Right renal pelvis (tissue), 4 donors: ENCODE data around the gene FAM180A. TPM values are rescaled to one million over a fixed set of nuclear protein-coding genes. Genes with fewer than 3 reads are reported as not detected.
"Not testable (repeated sequence)": the region's sequence is repeated elsewhere in the genome, so short reads cannot be mapped to it uniquely, and the experiment has no call there.

Experiments
- DNase-seq, 4 donors: peaks; one replicate each; pipeline ENCODE4 v3.0.0-alpha.2; 2013; ENCODE audit warnings: low read depth in 4 of 4, low spot score in 3 of 4, missing footprints in 1 of 4
- polyA plus RNA-seq, 4 donors: library from polyadenylated mRNA; unstranded; fragments of 120-200 nt; gene quantifications; one replicate each; pipeline ENCODE4 v1.2.1, GENCODE V29; 2013; ENCODE audit not compliant: insufficient read length in 4 of 4

Gene FAM180A
- polyA plus RNA-seq, 4 donors, result 0.06 TPM; not detected in 3

DNA sequence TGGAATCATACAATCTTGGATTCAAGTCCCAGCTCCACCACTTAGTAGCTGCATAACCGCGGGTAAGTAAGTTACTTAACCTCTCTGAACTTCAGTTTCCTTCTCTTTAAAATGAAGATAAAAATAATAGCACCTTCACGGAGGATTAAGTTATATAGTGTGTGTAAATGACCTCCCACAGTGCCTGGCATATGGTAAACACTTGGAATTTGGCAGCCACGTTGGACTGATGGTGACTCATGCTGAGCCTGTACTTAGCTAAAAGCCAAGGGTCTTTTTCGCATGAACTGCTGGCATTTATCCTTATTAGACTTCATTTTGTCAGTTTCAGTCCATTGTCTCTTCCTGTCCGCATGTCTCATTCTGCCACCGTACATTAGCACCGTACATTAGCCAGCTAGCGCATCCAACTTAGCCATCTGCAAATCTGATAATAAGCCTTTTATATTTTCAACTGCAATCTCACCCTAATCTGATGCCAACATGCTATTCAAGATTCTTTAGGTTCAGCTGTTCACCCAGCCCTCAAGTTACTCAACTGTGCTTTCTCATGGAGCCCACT lies 31.9 kb downstream of the FAM180A start:
- DNase-seq, result no peak

DNA sequence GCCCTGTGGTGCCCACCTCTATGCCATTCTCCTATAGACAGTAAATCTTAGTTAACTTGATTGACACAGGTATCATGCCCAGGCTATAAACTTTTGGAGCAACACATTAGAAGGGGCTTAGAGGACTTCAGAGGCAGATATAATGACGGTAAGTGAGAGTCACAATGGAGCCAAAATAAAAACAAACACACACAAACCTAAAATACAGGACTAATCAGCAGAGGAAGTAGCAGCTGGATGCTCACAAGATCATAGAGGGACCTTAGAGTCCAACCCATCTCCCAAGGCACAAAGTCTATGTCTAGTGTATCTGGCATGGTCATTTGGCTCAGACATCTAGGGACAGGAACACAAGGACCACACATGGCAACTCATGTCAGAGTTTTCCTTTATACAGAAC lies 32.9 kb downstream of the FAM180A start:
- DNase-seq, result no peak

DNA sequence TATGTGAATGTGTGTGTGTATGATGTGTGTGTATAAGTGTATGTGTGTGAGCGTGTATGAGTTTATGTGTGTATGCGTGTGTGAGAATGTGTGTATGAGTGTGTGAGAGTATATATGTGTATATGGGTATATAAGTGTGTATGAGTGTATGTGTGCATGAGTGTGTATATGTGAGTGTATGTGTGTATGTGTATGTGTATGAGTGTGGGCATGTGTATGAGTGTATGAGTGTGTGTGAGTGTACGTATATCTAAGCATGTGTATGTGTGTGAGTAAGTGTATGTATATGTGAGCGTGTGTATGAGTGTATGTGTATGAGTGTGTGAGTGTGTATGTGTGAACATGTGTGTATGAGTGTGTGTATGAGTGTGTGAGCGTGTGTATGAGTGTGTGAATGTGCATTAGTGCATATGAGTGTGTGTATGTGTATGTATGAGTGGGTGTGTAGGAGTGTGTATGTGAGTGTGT lies 33.5 kb downstream of the FAM180A start:
- DNase-seq, result no peak

DNA sequence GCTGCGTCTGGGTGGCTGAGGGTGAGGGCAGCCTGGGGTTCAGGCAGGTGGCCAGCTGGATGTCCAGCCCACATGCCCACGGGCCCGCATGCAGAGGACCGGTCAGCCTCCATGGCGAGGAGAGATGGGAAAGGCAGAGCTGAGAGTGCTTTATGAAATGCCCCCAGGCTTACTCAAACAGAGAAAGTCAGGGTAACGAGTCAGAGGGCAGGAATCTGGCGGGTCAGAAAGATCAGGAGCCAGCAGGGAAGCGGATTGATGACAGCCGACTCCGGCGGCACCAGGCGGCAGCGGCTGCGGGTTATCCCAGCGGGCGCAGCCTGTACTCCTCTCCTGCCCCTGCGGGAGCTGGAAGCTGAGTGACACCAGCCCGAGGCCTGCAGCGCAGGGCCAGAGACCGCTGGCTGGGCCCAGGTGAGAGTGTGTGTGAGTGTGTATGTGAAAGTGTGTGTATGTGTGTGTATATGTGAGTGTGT lies 34.0 kb downstream of the FAM180A start:
- no peak for DNase-seq

DNA sequence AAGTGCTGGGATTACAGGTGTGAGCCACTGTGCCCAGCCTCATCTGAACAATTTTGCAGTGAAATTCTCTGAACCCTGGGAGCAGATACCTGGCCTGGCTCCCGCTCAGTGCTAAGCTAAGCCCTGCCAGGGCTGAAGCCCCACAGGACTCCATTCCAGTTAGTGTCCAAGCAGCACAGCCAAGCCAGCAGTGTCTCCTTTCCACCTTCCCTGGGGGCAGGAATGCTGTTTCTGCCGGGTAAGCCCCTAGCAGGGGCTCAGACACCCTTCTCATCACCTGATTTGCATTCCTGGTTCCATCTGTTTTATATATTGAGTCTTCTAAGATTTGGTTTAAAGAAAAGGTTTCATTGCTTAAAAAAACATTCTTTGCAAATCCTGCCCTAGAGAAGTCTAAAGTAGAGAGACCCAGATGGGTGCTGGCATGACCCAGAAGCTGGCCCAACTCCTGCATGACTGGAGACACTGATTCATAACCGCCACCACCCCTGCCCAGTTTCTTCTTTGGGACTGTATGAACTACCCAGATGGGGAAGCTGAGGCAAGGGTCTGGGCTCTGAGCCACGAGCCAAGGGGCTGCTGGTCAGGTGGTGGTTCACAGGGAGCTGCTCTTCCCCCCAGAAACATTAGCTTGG lies 34.7 kb downstream of the FAM180A start:
- DNase-seq, result no peak

DNA sequence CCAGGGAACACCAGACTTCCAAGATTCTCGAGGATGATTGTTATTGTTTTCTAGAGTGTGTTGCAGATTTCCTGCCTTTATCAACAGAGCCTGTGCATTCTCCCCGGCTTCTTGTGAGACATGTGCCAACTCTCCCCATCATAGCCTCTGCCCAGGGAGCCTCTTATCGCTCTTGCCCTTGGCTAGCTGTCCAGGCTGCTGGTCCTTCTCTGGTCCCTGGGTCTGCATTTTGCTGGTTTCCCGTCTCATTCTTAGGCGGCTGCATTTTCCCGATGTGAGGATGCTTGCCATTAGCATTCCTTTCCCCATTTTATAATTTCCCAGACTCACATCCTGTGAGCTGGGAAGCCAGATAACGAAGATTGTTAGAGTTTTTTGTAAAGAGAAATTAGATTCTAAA lies 35.8 kb downstream of the FAM180A start:
- no peak for DNase-seq

DNA sequence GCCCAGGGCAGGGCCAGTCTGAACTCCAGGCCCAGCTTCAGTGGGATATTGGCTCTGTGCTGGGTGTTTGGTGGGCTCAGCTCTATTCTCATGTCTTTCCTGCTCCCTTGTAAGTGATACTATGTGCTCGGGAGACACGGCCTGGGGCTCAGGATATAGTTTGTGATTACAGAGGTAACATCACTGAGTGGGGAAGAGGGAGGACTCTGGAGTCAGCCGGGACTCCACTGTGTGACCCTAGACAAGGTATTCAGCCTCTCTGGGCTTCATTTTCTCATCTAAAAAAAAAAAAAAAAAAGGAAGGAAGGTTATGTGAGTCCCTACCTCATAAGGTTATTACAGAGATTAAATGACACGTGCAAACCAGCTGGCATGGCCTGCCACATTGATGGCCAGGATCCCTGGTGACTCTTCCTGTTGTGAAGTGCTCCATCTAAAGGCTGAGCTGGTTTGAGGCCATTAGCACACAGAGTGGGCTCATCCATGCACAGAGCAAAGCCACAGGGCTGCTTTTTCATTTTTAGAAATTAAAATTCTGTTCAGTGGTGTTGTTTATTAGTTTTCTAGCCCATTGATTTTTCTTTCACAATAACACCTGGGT lies 36.3 kb downstream of the FAM180A start:
- DNase-seq, result no peak

DNA sequence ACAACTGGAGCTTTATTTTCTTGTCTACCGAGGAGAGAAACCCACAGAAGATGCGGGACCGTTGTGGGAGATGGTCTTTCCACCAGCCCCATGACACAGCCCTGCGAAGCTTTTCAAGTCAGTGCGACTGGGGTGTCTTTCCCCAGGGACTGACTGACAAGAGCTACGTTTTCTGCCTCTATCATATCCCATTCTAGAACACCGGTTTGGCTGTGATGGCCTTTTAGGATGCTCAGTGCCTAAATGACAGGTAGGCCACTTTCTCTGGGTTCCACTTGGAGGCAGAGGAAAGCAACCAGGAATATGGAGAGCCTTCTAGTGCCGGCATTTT lies 37.5 kb downstream of the FAM180A start:
- DNase-seq, result no peak

DNA sequence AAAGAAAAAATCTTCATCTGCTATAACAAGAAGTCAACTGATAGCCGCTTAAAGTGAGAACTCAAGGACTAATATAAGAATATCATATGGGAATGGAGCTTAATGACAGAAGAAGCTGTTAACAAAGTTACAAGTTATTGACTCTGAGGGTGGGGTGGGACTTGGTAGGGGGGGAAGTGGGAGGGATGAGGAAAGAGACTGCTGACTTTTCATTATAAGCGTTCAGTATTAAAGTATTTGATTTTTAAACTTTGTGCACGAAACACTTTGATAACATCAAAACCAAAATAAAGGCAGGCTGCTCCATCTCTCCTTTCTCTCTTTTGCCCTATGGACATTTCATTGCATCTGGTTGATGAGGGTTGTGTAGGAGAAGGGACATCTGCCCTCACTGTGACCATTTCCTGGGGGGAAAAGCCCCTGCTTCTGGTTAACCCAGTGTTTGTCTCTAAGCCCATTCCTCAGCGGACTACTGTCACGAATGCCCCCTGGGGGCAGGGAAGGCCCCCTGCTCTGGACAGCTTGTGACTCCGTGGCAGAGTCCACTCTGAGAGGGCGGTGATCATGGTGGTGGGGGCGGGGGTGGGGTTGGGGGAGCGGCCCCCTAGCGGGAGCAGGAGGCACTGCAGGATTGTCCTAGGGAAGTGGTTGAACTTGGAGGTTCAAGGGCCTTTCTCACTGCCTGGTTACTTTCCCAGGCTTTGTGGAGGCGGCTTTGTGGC lies 38.0 kb downstream of the FAM180A start:
- no peak for DNase-seq

DNA sequence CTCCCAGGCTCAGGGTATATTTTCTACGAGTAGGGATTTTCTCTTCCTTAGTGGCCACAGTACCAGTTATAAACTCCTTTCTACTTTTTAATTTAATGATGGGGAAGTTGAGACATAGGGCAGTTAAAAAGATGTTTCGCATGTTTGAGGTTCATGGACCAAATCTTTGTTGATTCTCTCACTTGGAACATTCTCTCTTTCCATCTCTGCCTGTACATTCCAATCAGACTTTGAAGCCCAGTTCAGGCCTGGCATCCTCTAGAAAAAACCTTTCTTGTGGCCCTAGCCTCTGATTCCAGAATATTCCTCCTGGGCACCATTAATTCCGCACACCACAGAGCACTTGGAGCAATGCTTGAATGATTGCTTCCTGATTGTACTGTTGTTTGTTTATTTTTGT lies 39.1 kb downstream of the FAM180A start:
- DNase-seq, result no peak

DNA sequence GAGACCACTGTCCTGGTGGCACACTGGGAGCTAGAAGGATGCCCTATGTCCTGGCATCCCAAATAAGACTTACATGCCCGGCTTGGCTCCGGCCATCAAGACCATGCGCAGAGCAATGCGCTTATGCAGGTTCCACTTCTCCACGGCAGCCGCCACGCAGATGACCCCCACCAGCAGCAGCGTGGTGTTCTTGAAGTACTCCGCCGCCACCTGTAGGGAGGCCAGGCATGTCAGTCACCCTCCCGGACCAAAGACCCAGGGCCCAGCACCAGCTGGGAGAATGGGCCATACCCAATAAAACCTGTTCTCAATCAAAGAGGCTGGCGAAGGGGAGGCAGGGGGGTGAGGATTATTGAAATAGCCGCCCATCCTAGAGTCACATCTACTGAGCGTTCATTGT lies 40.6 kb downstream of the FAM180A start:
- DNase-seq, result no peak

DNA sequence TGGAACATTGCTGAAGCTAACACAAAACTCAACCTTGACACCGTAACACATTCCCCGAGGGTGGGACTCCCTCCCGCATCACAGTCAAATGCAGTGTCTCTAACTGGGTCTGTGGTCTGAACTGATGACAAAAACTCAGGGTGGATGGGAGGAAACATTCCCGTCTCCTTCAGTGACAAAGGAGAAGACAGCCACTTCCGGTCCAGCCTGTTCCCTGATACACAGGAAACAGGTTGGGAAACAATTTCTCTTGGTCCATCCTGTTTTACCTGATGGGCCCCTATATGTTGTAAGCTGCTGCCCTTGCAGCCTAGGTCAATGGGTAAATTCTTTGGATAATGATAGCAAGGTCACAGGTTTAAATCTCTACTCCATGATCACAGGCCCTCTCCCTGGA lies 41.0 kb downstream of the FAM180A start:
- no peak for DNase-seq

DNA sequence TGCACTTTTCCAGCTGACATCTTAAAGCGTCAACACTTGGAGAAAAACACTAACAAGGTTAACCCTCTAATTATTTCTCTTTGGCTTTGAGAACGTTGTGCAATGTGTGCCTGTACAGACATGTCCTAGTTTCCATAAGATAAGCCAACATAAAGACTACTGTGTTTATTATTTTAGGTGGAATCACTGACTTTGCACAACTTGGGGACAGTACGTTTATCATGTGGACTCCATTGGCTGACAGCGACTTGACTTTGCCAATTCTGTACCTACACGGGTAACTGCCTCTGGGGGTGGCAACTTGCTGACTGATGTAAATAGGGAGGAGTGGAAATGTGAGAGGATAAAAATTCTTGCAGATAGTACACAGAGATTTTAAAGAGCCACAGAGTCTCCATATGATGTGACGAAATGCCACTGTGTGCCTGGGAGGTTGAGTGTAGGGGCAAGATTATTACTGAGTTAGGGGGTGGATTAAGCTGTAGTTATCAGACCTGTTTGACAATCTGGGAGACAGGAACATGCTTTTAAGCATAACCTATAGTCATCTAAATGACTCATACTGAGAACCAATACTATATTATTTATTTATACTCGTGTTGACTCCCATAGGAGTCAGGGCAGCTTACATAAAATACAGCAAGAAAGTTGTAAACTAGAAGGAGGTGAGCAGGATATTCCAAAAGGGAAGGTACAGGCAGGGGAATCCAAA lies 41.6 kb downstream of the FAM180A start:
- no peak for DNase-seq

DNA sequence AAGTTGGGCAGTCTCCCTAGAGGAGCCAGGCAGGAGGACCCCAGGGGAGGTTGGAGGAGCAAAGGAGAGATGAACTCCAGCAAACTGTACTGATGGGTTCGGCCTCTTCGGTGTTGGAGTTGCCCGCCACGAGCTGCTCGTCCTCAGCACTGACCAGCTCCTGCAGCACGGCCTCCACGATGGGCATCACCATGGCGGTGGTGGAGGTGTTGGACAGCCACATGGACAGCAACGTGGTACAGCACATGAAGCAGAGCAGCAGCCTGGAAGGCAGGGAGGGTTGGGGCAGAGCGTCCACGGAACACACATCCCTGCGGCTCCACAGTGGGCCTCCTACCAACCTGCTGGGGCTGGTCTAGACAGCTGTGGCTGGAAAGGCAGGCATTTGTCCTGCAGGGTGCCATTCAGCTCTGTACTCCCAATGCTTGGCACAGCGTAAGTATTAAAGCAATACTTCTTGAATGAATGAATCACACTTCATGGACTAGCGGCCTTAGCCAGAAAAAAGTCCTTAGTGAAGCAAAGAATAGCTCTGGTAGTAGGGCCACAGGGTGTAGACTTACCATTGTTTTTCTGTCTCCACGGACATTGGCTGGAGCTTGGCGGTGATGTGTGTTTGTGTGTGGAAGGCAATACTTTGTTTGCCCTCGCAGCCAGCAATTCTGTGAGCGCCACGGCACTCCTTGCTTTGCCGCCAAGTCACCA lies 42.4 kb downstream of the FAM180A start:
- DNase-seq, result no peak

DNA sequence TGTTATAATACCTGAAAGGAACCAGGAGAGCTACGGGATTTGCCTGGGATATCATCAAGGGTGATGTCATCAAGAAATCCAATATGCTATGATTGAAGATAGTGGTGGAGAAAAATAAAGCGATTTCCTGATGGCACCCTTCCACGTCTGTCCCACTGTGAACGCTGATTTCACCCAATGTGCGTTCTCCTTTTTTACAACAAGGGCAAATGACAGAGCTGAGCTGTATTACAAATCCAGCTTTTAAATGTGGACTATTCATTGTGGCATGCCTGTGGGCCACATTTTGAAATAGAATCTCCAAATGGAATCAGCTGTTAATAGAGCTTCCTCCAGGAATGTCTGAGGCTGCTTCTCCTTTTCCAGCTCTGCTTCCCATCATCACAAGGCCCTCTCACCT lies 43.9 kb downstream of the FAM180A start:
- no peak for DNase-seq

DNA sequence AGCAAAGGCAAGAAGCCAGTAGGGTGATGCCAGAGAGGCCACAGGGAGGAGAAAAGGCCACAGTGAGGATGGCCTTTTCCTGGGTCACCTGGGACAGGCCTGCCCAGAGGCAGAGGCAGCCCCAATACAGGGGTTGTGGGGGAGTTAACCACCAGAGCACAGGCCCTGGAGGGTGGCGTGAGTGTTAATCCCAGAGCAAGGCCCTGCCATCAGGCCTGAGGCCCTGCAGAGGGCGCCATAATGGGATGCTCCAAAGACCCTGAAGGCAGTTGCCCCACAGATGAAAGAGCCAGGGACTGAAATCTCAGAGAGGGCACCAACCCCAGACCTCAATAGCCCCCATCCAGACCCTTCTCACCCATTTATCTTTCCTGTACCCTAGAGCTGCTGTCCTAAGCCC lies 44.5 kb downstream of the FAM180A start:
- no peak for DNase-seq

DNA sequence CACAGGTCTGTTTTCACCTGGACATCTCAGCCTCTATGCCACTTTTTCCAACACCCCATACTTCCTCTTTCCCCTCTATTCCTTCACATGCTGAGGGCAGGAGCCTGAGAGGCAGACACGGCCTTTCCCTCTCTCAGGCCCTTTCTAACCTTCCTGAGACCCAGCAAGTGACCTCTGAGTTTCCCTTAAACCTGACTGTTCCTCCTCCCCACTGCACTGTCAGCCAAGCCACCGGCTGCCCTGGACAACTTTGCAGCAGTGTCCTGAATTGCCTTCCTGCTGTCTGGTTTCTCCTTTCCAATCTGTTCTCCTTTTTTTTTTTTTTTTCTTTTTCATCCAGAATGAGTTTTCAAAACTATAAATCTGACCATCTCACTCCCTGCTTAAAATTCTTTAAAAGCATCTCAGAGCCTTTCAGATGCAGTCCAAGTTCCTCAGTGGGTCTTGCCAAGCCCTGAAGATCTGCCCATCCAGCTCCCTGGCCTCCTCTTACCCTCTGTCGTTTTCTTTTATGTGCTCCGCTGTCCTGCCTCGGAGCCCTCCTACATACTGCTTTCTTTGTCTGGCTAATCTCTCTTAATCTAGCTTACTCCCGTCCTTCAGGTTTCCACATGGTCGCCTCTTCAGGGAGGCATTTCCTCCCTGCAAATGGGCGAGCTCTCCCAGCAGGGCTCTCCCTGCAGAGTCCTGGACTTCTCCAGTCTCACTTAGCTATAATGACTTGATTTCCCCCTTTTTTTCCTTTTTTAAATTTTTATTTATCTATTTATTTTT lies 51.1 kb downstream of the FAM180A start:
- DNase-seq, result no peak

DNA sequence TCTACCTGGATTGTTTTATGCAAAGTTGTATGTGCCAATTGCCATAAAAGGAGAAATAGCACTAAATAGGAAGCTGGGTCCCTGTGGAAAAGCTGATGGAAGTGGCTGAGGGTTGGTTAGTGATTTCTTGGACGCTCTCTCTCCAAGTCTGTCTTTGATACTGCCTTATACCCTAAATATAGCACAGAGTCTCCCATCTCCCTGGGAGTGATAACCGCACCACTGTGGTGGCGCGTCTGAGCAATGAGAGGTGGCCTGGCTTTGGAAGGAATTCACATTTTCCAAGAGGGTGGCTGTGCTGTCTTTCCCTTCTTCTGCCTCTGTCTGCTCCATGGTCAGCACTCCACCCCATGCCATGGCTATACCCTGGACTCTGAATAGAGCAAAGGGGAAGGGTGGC lies 55.1 kb downstream of the FAM180A start:
- no peak for DNase-seq

DNA sequence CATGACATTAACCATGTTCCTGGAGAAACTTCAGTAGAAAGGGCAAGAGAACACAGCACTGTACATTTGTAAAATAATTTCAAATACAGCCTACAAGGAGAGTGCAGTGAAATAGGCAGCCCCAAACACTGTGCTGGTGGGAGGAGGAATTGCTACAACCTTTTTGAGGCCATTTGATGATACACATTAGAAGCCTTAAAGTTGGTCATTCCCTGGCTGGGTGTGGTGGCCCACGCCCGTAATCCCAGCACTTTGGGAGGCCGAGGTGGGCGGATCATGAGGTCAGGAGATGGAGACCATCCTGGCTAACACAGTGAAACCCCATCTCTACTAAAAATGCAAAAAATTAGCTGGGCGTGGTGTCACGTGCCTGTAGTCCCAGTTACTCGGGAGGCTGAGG lies 56.0 kb downstream of the FAM180A start:
- not testable (repeated sequence) for DNase-seq

DNA sequence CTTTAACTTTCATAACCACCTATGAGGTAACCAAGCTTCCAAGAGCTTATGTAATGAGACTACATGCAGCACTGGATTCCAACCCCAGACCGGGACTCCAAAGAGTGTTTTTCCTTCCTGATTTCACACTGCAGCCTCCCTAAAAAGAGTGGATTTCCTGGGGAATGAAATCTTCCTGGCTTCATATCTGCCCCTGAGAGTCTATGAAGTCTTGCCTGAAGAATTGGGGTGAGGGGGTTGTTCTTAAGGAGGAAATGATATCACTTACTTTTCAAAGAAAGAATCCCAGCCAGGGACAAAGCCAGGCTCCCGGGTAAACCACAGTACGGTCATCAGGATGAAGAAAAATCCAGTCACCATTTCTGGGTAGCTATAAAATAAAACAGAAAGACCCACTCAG lies 56.6 kb downstream of the FAM180A start:
- no peak for DNase-seq
